ENCODE measurements around the gene PSMC3. TPM values are rescaled to one million over a fixed set of nuclear protein-coding genes. Genes with fewer than 3 reads are reported as not detected.

PSMC3 gene
- total RNA-seq, 2 donors from 2014 or later, result 104 to 129 TPM

GRCh38 chr11:47415949-47416472 lies 10.2 kb downstream of the PSMC3 start:
- intact Hi-C loops (cut with DNase I), result no loop called here

GRCh38 chr11:47415091-47415854 lies 11.0 kb downstream of the PSMC3 start:
- DNase-seq (ENCODE audit: low spot score), result no peak
- intact Hi-C loops (cut with DNase I), result no loop called here

More at GRCh38 chr11:47415949-47416472, 10.2 kb downstream of the PSMC3 start:
- peak; percentile 94 for DNase-seq (ENCODE audit: low spot score)

- intact Hi-C loops (cut with DNase I), result loop anchor here in 1 of 2 donors (5.0 kb wide), 1 partner anchor 42 kb away; no protein-coding TSS in a partner anchor
- DNase-seq (ENCODE audit: low spot score), result peak; percentile 84
These were observed 11.6 kb downstream of the PSMC3 start for GRCh38 chr11:47414685-47415070.

GRCh38 chr11:47413908-47414684 lies 12.1 kb downstream of the PSMC3 start:
- intact Hi-C loops (cut with DNase I), result loop anchor here in 1 of 2 donors (5.0 kb wide), 1 partner anchor 42 kb away; no protein-coding TSS in a partner anchor
- DNase-seq (ENCODE audit: low spot score), result peak; percentile 86

GRCh38 chr11:47413351-47413750 lies 12.9 kb downstream of the PSMC3 start:
- DNase-seq (ENCODE audit: low spot score), result no peak
- intact Hi-C loops (cut with DNase I), result loop anchor here in 1 of 2 donors (5.0 kb wide), 1 partner anchor 41 kb away; no protein-coding TSS in a partner anchor

GRCh38 chr11:47411884-47412746 lies 14.1 kb downstream of the PSMC3 start:
- no peak for DNase-seq (ENCODE audit: low spot score)

GRCh38 chr11:47410370-47411264 lies 15.6 kb downstream of the PSMC3 start:
- DNase-seq (ENCODE audit: low spot score), result no peak
- intact Hi-C loops (cut with DNase I), result loop anchor here in 1 of 2 donors (5.0 kb wide), 1 partner anchor 38 kb away; no protein-coding TSS in a partner anchor

More at GRCh38 chr11:47411884-47412746, 14.1 kb downstream of the PSMC3 start:
- intact Hi-C loops (cut with DNase I), result loop anchor here in 1 of 2 donors (5.0 kb wide), 1 partner anchor 40 kb away; no protein-coding TSS in a partner anchor

GRCh38 chr11:47409440-47410369 lies 16.5 kb downstream of the PSMC3 start:
- DNase-seq (ENCODE audit: low spot score), result peak; percentile 73
- intact Hi-C loops (cut with DNase I), result loop anchor here in 1 of 2 donors (5.0 kb wide), 1 partner anchor 37 kb away; no protein-coding TSS in a partner anchor

- intact Hi-C loops (cut with DNase I), result no loop called here
- DNase-seq (ENCODE audit: low spot score), result peak; percentile 91
These were observed 17.4 kb downstream of the PSMC3 start for GRCh38 chr11:47408598-47409439.

- peak; percentile 99 for DNase-seq (ENCODE audit: low spot score)
- intact Hi-C loops (cut with DNase I), result no loop called here
These were observed 18.3 kb downstream of the PSMC3 start, which contains the start of gene SLC39A13 for GRCh38 chr11:47407746-47408590. Gene SLC39A13, plus strand, starts transcription at chr11:47408590. Its CDS starts 1,505 bp downstream, at chr11:47410095.

GRCh38 chr11:47406896-47407745 lies 19.1 kb downstream of the PSMC3 start:
- intact Hi-C loops (cut with DNase I), result no loop called here
- no peak for DNase-seq (ENCODE audit: low spot score)

- DNase-seq (ENCODE audit: low spot score), result no peak
- intact Hi-C loops (cut with DNase I), result no loop called here
These were observed 22.7 kb downstream of the PSMC3 start for GRCh38 chr11:47403571-47403970.

GRCh38 chr11:47403135-47403534 lies 23.1 kb downstream of the PSMC3 start:
- intact Hi-C loops (cut with DNase I), result no loop called here
- no peak for DNase-seq (ENCODE audit: low spot score)

- no peak for DNase-seq (ENCODE audit: low spot score)
- intact Hi-C loops (cut with DNase I), result no loop called here
These were observed 25.4 kb downstream of the PSMC3 start for GRCh38 chr11:47400768-47401279.
